Measurements from ENCODE around the gene FOXP1.

GRCh38 chr3:71518089-71518488 is 65.4 kb downstream of the FOXP1 start:
- TF ChIP-seq CTCF (optimal IDR thresholded peaks at IDR 0.05 in 1 of 3, IDR thresholded peaks at IDR 0.05 in 1 of 3, conservative IDR thresholded peaks at IDR 0.05 in 1 of 3; ENCODE audit: extremely low read depth in 1 of 3, insufficient read depth in 2 of 3, low read length in 3 of 3) (no peak), EZH2 (IDR thresholded peaks at IDR 0.05; ENCODE audit: low read length) (no peak)

All from keratinocyte (primary cell).